Bronchial epithelial cell (primary cell): ENCODE data around the gene ARHGAP10. TPM values are rescaled to one million over a fixed set of nuclear protein-coding genes. Genes with fewer than 3 reads are reported as not detected.

Source experiments
- DNase-seq: peaks from one replicate; pipeline ENCODE4 v3.0.0-alpha.2; 2010; ENCODE audit warnings: low read depth
- FAIRE-seq: peaks from 2 replicates; lab custom pipeline; 2011; peaks lifted over from hg19 to GRCh38; lab: Jason Lieb, UNC
- H3K27me3 ChIP-seq: 2 replicates; pipeline ENCODE4 v1.5.1; 2011; ENCODE audit warnings: low read length; ENCODE audit not compliant: control insufficient read depth, insufficient read depth
- H3K36me3 ChIP-seq: 2 replicates; pipeline ENCODE4 v1.5.1; 2011; ENCODE audit warnings: low read length; ENCODE audit not compliant: control insufficient read depth, insufficient read depth
- H3K4me3 ChIP-seq: 2 replicates; pipeline ENCODE4 v1.5.1; 2011; ENCODE audit warnings: mild to moderate bottlenecking, low read depth, low read length, control low read depth
- total RNA-seq: library from RNA; depleted of rRNA; stranded (reverse); fragments of >200 nt; gene quantifications from 2 replicates; pipeline ENCODE4 v1.2.1, GENCODE V29; 2014
- TF ChIP-seq, protein P1 (sequence below): IDR thresholded peaks from 2 replicates; pipeline ENCODE4 v1.5.1; 2011; ENCODE audit warnings: mild to moderate bottlenecking, moderate library complexity, low read length, control low read depth, inconsistent platforms; ENCODE audit not compliant: insufficient read depth, severe bottlenecking

Gene ARHGAP10
- total RNA-seq, 1 donor from 2014 or later: 8.4 TPM

DNA sequence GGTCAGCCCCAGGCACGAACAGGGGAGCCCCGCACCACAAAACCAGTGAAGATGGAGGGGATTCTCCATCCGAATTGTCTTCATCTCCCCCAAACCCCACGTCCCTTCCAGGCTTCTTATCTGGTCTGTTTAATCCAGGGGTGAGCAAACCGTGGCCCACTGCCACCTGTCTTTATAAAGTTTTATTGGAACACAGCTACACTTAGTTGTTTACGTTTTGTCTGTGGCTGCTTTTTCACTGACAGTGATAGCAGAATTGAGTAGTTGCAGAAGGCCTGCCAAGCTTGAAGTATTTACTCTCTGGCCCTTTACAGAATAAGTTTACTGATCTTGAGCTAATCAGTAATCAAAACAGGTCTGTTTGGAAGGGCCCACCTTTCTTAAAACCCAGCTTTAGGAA is 324.0 kb downstream of the ARHGAP10 start:
- H3K36me3 ChIP-seq: no peaks in the 10 kb centered on the region
- FAIRE-seq (no peak), DNase-seq (no peak)
- H3K4me3 ChIP-seq: no peak overlapping the region
- TF ChIP-seq, protein P1, sequence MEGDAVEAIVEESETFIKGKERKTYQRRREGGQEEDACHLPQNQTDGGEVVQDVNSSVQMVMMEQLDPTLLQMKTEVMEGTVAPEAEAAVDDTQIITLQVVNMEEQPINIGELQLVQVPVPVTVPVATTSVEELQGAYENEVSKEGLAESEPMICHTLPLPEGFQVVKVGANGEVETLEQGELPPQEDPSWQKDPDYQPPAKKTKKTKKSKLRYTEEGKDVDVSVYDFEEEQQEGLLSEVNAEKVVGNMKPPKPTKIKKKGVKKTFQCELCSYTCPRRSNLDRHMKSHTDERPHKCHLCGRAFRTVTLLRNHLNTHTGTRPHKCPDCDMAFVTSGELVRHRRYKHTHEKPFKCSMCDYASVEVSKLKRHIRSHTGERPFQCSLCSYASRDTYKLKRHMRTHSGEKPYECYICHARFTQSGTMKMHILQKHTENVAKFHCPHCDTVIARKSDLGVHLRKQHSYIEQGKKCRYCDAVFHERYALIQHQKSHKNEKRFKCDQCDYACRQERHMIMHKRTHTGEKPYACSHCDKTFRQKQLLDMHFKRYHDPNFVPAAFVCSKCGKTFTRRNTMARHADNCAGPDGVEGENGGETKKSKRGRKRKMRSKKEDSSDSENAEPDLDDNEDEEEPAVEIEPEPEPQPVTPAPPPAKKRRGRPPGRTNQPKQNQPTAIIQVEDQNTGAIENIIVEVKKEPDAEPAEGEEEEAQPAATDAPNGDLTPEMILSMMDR: no peak
- no peaks in the 10 kb centered on the region for H3K27me3 ChIP-seq

DNA sequence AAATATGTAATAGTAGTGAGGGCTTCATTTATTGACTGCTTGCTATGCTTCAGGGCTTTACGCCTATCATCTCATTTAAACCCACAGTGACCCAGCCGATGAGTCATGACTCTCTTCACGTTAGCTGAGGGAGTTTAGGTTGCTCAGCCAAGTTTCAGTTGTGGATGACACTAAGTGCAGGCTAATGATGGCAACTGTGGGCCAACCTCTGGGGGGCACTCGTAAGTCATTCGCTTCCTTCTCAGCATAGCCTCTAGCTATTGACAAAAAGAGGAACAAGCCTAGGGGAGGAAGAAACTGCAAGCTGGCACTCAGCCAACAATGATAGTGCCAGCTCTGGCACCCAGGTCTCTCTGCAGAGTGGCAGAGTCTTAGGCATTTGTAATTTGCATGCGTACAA is 325.0 kb downstream of the ARHGAP10 start:
- Histone ChIP-seq H3K27me3 (no peaks in the 10 kb centered on the region), H3K36me3 (no peaks in the 10 kb centered on the region), H3K4me3 (no peak overlapping the region)
- TF ChIP-seq, protein P1: no peak
- FAIRE-seq: no peak
- peak; percentile 63 for DNase-seq

DNA sequence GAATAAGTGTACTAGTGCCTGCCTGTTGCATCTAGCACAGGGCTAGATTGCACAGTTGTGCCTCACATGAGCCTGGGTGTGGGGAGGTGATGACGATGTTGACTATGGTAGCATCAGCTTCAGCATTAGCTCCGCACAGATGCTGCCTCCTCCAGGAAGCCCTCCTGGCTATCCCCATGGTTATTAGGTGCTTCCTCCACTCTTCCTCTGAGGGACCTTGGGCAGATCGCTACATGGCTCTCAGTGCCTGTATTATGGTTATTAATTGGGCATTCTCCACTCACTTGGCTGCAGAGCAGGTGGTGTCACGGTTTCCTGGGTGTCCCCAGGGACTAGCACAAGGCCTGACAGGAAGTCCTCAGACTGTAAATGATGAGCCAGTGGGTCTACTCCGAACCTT is 325.6 kb downstream of the ARHGAP10 start:
- FAIRE-seq (peak; percentile 13), DNase-seq (no peak)
- TF ChIP-seq, protein P1: no peak
- no peaks in the 10 kb centered on the region for H3K36me3 ChIP-seq
- H3K4me3 ChIP-seq: no peak overlapping the region
- H3K27me3 ChIP-seq: no peaks in the 10 kb centered on the region

DNA sequence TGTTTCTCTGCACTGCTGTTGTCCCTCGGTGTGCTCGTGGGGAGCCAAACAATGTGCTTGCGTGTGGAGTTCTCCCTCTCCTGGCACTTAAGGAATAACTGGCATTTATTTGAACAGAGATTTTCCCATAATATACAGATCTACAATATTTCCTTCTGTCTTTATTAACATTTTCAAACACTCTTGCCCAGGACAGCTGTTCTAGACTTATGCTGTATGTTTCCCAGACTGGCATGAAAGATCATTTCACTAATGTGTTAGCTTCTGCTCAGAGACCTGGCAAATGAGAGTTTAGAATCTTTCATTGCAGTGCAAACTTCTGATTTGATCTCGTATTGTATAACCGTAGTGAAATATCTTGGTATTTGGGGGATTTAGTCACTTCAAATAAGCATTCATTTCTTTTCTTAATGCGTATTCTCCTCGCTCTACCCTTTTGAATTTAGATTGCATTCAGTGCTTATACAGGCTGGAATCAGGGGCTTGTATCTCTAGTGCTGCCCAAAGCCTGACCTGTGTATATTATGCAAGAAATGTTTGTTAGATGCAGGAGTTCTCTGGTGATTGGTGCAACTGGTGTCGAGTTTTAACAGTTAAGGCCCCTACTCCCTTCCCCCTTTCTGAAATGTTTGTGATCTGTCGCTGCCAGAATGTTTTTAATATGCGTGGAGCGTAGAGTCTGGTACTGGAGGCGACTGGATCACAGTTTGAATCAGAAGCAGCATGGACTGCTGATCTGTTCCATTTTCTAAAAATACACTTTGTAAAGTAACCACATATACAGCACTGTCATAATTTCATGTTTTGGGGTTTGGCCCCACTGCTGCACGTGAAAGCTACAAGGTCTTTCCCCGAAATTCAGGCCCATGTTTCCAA is 326.3 kb downstream of the ARHGAP10 start:
- TF ChIP-seq, protein P1: no peak
- Histone ChIP-seq H3K36me3 (no peaks in the 10 kb centered on the region), H3K27me3 (no peaks in the 10 kb centered on the region), H3K4me3 (no peak overlapping the region)
- DNase-seq: no peak
- FAIRE-seq: no peak

DNA sequence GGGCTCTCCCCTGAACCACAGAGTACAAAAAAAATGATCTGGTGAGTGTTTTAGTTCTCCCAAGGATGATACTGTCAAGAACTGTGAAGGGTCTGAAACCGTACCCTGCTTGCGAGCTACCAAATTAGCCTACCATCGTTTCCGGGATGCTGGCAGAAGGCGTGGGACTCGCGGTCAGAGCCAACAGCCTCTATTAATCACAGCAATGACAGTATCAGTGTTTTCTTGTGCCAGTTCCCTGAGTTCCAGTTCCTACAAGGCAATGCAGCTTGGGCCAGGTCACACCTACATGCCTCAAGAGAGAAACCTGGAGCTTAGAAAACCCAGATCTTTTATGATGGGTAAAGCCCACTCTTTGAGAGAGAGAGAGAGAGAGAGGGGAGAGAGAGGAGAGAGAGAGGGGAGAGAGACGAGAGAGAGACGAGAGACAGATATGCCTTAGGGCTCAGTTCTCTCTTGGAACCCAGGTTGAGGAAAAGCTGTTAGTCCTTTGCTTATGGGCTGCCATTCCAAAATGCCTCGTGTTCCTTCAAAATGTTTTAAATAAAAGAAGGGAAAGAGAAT is 327.8 kb downstream of the ARHGAP10 start:
- no peak for FAIRE-seq
- H3K4me3 ChIP-seq: no peak overlapping the region

More for the DNA sequence above, 327.8 kb downstream of the ARHGAP10 start:
- no peaks in the 10 kb centered on the region for H3K27me3 ChIP-seq
- no peaks in the 10 kb centered on the region for H3K36me3 ChIP-seq
- no peak for DNase-seq
- TF ChIP-seq, protein P1: no peak
